ENCODE data around the gene CEP72. TPM values are rescaled to one million over a fixed set of nuclear protein-coding genes. Genes with fewer than 3 reads are reported as not detected.

The CEP72 gene
- total RNA-seq, 2 experiments from 2014 or later, result 27.0 to 28.9 TPM

DNA sequence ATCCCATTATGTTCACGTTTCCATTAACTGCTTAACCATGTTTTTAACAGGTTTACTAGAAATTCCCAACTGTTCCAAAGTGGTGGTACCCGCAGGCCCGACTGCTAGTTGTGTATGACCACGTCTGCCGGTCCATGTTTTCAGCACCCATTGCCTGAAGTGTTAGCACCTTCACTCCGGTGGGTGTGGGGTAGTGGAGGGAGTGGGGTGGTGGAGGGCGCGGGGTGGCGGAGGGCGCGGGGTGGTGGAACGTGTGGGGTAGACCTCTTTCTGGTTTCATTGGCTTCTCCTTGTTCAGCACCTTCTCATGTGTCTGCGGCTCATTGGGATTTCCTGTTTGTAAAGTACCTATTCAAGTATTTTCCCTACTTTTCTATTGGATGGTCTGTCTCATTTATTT lies 43.3 kb downstream of the CEP72 start:
- POLR2A ChIA-PET, result no interaction called here
- no peak overlapping the region for H3K27ac Mint-ChIP-seq

GRCh38 chr5:657570-657969 lies 45.4 kb downstream of the CEP72 start:
- POLR2A ChIA-PET, result no interaction called here
- TF ChIP-seq, protein P1, sequence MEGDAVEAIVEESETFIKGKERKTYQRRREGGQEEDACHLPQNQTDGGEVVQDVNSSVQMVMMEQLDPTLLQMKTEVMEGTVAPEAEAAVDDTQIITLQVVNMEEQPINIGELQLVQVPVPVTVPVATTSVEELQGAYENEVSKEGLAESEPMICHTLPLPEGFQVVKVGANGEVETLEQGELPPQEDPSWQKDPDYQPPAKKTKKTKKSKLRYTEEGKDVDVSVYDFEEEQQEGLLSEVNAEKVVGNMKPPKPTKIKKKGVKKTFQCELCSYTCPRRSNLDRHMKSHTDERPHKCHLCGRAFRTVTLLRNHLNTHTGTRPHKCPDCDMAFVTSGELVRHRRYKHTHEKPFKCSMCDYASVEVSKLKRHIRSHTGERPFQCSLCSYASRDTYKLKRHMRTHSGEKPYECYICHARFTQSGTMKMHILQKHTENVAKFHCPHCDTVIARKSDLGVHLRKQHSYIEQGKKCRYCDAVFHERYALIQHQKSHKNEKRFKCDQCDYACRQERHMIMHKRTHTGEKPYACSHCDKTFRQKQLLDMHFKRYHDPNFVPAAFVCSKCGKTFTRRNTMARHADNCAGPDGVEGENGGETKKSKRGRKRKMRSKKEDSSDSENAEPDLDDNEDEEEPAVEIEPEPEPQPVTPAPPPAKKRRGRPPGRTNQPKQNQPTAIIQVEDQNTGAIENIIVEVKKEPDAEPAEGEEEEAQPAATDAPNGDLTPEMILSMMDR (IDR thresholded peaks at IDR 0.05), result no peak
- H3K27me3 Mint-ChIP-seq, result no peaks in the 10 kb centered on the region
- ATAC-seq, result no peak
- no peak overlapping the region for H3K27ac Mint-ChIP-seq
- CTCF ChIA-PET, result interaction anchor here (1.0 kb wide), 1 partner anchor 15 kb away, joined by 3 read pairs; no protein-coding TSS in a partner anchor
- no peaks in the 10 kb centered on the region for H3K4me1 Mint-ChIP-seq (ENCODE audit: low read depth)
- peaks cover 37% of the 10 kb centered on the region for H3K36me3 Mint-ChIP-seq (ENCODE audit: low read depth)
- intact Hi-C loops (cut with micrococcal nuclease), result no loop called here
- no peak for DNase-seq
- H3K9me3 Mint-ChIP-seq, result no peaks in the 10 kb centered on the region
- H3K4me3 Mint-ChIP-seq, result no peak overlapping the region

More for the DNA sequence above, 43.3 kb downstream of the CEP72 start:
- DNase-seq, result no peak
- Mint-ChIP-seq H3K4me1 (ENCODE audit: low read depth) (no peaks in the 10 kb centered on the region), H3K9me3 (no peaks in the 10 kb centered on the region), H3K4me3 (no peak overlapping the region), H3K36me3 (ENCODE audit: low read depth) (peaks cover 35% of the 10 kb centered on the region), H3K27me3 (no peaks in the 10 kb centered on the region)
- intact Hi-C loops (cut with micrococcal nuclease), result no loop called here
- TF ChIP-seq, protein P1 (IDR thresholded peaks at IDR 0.05), result no peak
- no peak for ATAC-seq
- CTCF ChIA-PET, result interaction anchor here (1.1 kb wide), 2 partner anchors 16 to 110 kb away, joined by 3 to 4 read pairs; no protein-coding TSS in a partner anchor

DNA sequence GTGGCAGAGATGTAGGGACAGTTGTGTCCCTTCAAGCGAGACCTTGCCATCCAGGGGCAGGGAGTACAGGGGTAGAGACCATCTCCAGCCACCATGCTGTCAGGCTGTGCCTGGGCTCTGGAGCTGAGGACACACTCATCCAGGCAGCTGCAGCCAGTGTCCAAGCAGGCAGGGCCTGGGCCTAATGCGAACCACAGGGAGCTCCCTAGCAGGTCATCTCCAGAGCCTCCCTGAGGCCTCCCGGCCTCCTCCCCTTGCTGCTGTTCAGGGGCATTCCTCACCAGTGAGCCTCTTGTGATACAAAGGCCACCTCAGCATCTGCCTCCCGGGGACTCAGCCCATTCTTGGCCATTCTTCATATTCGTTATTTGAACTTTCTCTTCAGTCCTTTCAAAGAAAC lies 46.0 kb downstream of the CEP72 start:
- no peak for ATAC-seq
- H3K27me3 Mint-ChIP-seq, result no peaks in the 10 kb centered on the region
- TF ChIP-seq, protein P1 (IDR thresholded peaks at IDR 0.05), result no peak
- no peak overlapping the region for H3K4me3 Mint-ChIP-seq
- H3K36me3 Mint-ChIP-seq (ENCODE audit: low read depth), result peaks cover 37% of the 10 kb centered on the region
- H3K27ac Mint-ChIP-seq, result no peak overlapping the region
- ChIA-PET CTCF (no interaction called here), POLR2A (no interaction called here)
- no peak for DNase-seq
- intact Hi-C loops (cut with micrococcal nuclease), result no loop called here
- no peaks in the 10 kb centered on the region for H3K4me1 Mint-ChIP-seq (ENCODE audit: low read depth)
- H3K9me3 Mint-ChIP-seq, result no peaks in the 10 kb centered on the region

- DNase-seq, result no peak
- no peak overlapping the region for H3K27ac Mint-ChIP-seq
- no peaks in the 10 kb centered on the region for H3K9me3 Mint-ChIP-seq
- TF ChIP-seq, protein P1 (IDR thresholded peaks at IDR 0.05), result no peak
- ChIA-PET POLR2A (no interaction called here), CTCF (no interaction called here)
- H3K27me3 Mint-ChIP-seq, result no peaks in the 10 kb centered on the region
- ATAC-seq, result no peak
- H3K4me1 Mint-ChIP-seq (ENCODE audit: low read depth), result no peaks in the 10 kb centered on the region
- H3K36me3 Mint-ChIP-seq (ENCODE audit: low read depth), result peaks cover 37% of the 10 kb centered on the region
- intact Hi-C loops (cut with micrococcal nuclease), result no loop called here
- no peak overlapping the region for H3K4me3 Mint-ChIP-seq
These were observed 47.5 kb downstream of the CEP72 start for GRCh38 chr5:659496-660263.

DNA sequence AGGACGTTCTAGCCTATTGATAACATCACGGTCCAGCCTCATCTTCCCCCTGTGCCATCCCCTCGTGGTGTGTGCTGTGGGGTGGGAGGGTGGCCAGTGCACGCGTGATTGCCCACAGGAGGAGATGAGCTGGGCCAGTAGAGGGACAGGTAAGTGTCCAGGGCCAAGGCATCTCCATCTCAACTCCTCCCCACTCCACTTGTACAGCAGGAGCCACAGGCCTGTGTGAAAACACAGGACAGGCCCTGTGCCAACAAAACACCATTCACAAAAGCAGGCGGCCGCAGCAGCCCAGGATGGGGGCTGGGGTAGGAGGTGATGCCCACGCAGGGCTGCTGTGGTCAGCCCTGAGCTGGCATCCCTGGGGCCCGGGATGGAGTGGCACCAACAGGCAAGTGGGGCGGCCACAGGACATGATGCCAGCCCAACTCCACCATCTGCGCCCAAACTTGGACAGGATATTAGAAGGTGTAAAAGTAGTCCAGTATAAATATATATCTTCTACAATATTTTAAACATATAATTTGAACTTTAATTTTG lies 48.4 kb downstream of the CEP72 start:
- TF ChIP-seq, protein P1 (IDR thresholded peaks at IDR 0.05), result no peak
- H3K27ac Mint-ChIP-seq, result no peak overlapping the region
- no peaks in the 10 kb centered on the region for H3K4me1 Mint-ChIP-seq (ENCODE audit: low read depth)
- H3K27me3 Mint-ChIP-seq, result no peaks in the 10 kb centered on the region
- CTCF ChIA-PET, result no interaction called here
- H3K9me3 Mint-ChIP-seq, result no peaks in the 10 kb centered on the region
- POLR2A ChIA-PET, result no interaction called here
- H3K36me3 Mint-ChIP-seq (ENCODE audit: low read depth), result peaks cover 37% of the 10 kb centered on the region
- H3K4me3 Mint-ChIP-seq, result no peak overlapping the region
- no peak for DNase-seq
- ATAC-seq, result no peak
- intact Hi-C loops (cut with micrococcal nuclease), result no loop called here
